ENCODE measurements around the gene PSMA7.

Gene PSMA7

GRCh38 chr20:62170536-62170935, 27.3 kb upstream of the PSMA7 start:
- H3K4me3 ChIP-seq, result no peak overlapping the region
- intact Hi-C loops (cut with DNase I; ENCODE audit: low total_unique reads), result no loop called here
- no peak for TF ChIP-seq CTCF (IDR thresholded peaks at IDR 0.05)
- no peaks in the 10 kb centered on the region for H3K27me3 ChIP-seq
- no peaks in the 10 kb centered on the region for H3K4me1 ChIP-seq
- H3K9me3 ChIP-seq, result no peaks in the 10 kb centered on the region
- no peak overlapping the region for H3K27ac ChIP-seq
- DNase-seq, result no peak
- peaks cover 16 to 89% (median 49%) of the 10 kb centered on the region in 3 donors for H3K36me3 ChIP-seq

GRCh38 chr20:62168890-62169435, 25.8 kb upstream of the PSMA7 start:
- Histone ChIP-seq H3K4me1 (no peaks in the 10 kb centered on the region), H3K4me3 (no peak overlapping the region), H3K36me3 (peaks cover 25 to 89% (median 49%) of the 10 kb centered on the region in 3 donors), H3K9me3 (no peaks in the 10 kb centered on the region), H3K27ac (no peak overlapping the region), H3K27me3 (no peaks in the 10 kb centered on the region)
- no peak for TF ChIP-seq CTCF (IDR thresholded peaks at IDR 0.05)
- no peak for DNase-seq
- intact Hi-C loops (cut with DNase I; ENCODE audit: low total_unique reads), result no loop called here

- Histone ChIP-seq H3K27me3 (no peaks in the 10 kb centered on the region), H3K4me3 (no peak overlapping the region), H3K36me3 (peaks cover 32 to 89% (median 51%) of the 10 kb centered on the region in 3 donors), H3K9me3 (no peaks in the 10 kb centered on the region), H3K27ac (no peak overlapping the region), H3K4me1 (no peaks in the 10 kb centered on the region)
- no peak for TF ChIP-seq CTCF (IDR thresholded peaks at IDR 0.05)
- intact Hi-C loops (cut with DNase I; ENCODE audit: low total_unique reads), result no loop called here
- no peak for DNase-seq
Observed at GRCh38 chr20:62168061-62168460, 24.9 kb upstream of the PSMA7 start.

- Histone ChIP-seq H3K4me1 (no peaks in the 10 kb centered on the region), H3K36me3 (peaks cover 38 to 89% (median 57%) of the 10 kb centered on the region in 3 donors), H3K4me3 (no peak overlapping the region), H3K9me3 (no peaks in the 10 kb centered on the region), H3K27ac (no peak overlapping the region), H3K27me3 (no peaks in the 10 kb centered on the region)
- DNase-seq, result no peak
- no peak for TF ChIP-seq CTCF (IDR thresholded peaks at IDR 0.05)
- intact Hi-C loops (cut with DNase I; ENCODE audit: low total_unique reads), result no loop called here
Observed at GRCh38 chr20:62167474-62167873, 24.3 kb upstream of the PSMA7 start.

- no peak for DNase-seq
- Histone ChIP-seq H3K27me3 (no peaks in the 10 kb centered on the region), H3K4me3 (no peak overlapping the region), H3K36me3 (peaks cover 39 to 100% (median 70%) of the 10 kb centered on the region in 3 donors), H3K9me3 (no peaks in the 10 kb centered on the region), H3K4me1 (no peaks in the 10 kb centered on the region), H3K27ac (no peak overlapping the region)
- no peak for TF ChIP-seq CTCF (IDR thresholded peaks at IDR 0.05)
- intact Hi-C loops (cut with DNase I; ENCODE audit: low total_unique reads), result no loop called here
Observed at GRCh38 chr20:62165762-62166399, 22.7 kb upstream of the PSMA7 start.

All from tibial artery (tissue), 4 donors.